ENCODE results near the gene DHX34.
"Not testable (repeated sequence)": the region's sequence is repeated elsewhere in the genome, so short reads cannot be mapped to it uniquely, and the experiment has no call there.

DHX34 gene, protein sequence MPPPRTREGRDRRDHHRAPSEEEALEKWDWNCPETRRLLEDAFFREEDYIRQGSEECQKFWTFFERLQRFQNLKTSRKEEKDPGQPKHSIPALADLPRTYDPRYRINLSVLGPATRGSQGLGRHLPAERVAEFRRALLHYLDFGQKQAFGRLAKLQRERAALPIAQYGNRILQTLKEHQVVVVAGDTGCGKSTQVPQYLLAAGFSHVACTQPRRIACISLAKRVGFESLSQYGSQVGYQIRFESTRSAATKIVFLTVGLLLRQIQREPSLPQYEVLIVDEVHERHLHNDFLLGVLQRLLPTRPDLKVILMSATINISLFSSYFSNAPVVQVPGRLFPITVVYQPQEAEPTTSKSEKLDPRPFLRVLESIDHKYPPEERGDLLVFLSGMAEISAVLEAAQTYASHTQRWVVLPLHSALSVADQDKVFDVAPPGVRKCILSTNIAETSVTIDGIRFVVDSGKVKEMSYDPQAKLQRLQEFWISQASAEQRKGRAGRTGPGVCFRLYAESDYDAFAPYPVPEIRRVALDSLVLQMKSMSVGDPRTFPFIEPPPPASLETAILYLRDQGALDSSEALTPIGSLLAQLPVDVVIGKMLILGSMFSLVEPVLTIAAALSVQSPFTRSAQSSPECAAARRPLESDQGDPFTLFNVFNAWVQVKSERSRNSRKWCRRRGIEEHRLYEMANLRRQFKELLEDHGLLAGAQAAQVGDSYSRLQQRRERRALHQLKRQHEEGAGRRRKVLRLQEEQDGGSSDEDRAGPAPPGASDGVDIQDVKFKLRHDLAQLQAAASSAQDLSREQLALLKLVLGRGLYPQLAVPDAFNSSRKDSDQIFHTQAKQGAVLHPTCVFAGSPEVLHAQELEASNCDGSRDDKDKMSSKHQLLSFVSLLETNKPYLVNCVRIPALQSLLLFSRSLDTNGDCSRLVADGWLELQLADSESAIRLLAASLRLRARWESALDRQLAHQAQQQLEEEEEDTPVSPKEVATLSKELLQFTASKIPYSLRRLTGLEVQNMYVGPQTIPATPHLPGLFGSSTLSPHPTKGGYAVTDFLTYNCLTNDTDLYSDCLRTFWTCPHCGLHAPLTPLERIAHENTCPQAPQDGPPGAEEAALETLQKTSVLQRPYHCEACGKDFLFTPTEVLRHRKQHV

DNA sequence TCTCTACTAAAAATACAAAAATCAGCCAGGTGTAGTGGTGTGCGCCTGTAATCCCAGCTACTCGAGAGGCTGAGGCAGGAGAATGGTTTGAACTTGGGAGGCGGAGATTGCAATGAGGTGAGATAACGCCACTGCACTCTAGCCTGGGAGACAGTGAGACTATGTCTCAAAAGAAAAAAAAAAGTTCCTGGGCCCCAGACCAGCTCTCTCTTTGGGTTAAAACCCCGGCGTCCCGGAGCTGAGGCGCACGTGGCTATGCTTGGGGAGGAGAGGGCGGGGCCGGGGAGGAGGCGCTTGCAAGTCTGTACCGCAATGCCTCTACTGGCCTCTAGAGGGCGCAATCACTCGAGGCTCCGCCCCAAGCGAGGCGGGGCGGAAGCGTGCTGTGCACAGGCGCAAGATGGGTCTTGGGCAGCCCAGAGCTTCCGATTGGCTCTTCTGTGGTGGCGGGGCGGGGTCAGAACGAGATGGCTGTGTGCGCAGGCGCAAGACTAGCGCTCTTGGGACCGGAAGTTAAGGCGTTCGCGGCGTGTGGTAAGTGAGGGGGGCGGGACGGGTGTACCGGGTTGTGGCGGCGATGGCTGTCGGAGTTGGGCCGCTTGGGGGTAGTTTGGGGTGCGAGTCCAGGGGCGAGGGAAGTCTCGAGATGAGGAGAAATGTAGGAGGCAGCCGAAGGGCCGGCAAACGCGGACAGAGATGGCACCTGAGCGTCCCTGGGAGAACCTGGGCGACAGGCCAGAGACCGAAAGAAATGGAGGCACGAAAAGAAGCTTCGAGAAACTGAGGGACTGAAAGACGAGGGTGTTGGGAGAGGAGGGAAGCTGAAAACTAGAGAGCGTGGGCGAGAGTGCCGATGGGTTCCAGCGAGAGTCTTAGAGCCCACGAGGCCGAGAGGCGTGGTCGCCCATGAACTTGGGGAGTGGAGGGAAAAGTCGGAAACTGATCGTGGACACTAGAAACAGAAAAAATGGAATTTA is at the start of gene DHX34:
DHX34 (plus strand) TSS at position 497 of the 977 bp plus-strand sequence. CDS start 3,716 bp downstream, outside the sequence.
- DNase-seq, result peak; percentile 96

DNA sequence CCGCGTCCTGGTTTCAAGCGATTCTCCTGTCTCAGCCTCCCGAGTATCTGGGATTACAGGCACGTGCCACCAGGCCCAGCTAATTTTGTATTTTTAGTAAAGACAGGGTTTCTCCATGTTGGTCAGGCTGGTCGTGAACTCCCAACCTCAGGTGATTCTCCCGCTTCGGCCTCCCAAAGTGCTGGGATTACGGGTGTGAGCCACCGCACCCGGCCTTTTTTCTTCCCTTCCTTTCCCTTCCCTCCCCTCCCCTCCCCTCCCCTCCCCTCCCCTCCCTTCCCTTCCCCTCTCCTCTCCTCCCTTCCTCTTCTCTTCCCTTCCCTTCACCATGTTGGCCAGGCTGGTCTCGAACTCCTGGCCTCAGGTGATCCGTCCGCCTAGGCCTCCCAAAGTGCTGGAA is 48.2 kb upstream of the DHX34 start:
- DNase-seq, result not testable (repeated sequence)

DNA sequence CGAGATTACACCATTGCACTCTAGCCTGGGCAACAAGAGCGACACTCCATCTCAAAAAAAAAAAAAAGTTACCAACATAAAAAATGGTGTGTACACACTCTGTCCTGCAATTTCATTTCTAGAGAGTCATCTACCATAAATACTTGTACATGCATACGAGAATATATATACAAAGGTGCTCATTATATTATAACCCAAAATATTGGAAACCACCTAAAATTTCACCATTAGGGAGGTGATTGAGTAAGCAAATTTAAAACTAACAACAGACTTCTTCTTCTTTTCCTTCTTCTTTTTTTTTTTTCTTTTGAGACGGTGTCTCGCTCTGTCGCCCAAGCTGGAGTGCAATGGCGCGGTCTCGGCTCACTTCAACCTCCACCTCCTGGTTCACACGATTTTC is 46.9 kb upstream of the DHX34 start:
- DNase-seq, result no peak

DNA sequence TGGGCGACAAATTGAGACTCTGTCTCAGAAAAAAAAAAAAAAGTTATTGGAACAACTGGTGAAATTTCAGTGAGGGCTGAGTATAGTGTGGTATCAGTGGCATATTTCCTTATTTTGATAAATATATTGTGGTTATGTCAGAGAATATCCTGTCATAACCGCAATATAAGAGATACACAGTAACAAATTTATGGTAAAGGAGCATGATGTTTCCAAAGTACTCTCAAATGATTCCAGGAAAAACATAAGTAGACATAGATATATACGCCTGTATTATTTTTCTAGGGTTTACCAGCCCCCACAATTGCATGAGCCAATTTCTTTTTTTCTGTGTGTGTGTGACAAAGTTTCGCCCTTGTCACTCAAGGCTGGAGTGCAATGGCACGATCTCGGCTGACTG is 45.1 kb upstream of the DHX34 start:
- DNase-seq, result no peak

DNA sequence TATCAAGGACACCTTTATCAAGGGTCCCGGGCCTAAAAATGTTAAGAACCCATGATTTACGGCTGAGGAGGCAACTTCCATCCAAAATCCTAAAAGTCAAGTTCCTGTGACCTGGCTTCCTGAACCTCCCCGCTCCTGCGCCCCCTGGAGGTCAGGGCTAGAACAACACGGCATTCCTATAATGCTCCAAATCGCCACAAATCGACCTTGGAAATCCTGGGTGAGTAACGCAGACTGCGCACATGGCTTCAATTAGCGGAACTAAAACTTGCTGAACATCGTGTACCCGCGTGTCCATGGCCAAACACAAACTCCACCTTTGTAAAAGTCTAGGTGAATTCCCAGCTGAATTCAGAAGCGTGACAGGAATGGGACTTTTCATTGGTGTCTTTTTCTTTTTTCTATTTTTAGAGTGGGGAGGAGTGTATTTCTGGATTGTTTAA is 43.8 kb upstream of the DHX34 start:
- peak; percentile 36 for DNase-seq

DNA sequence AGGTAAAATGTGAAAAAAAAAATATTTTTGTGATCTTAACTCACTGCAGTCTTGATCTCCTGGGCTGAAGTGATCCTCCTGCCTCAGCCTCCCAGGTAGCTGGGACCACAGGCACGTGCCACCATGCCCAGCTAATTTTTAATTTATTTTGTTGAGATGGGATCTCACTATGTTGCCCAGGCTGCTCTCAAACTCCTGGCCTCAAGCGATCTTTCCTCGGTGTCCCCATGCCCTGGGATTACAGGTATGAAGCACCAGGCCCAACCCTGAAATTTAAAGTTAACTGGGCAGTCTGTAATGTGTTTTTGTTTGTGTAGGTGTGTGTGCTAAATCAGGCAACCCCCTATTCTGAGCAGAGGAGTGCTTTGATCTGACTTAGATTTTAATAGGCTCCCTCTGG is 42.8 kb upstream of the DHX34 start:
- no peak for DNase-seq

DNA sequence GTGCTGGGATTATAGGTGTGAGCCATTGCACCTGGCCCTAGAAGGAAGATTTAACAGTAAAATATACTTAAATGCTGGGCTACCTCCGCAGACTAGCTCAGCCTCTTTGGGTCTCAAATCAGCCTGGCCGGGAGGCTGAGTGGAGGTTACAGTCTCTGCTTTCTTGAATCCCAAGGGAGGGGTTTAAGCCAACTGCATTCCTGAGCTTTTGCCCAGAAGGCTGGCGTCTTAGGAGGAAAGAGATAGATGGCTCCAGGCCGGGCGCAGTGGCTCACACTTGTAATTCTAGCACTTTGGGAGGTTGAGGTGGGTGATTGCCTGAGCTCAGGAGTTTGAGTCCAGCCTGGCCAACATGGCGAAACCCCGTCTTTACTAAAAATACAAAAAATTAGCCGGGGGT is 40.1 kb upstream of the DHX34 start:
- DNase-seq, result no peak

DNA sequence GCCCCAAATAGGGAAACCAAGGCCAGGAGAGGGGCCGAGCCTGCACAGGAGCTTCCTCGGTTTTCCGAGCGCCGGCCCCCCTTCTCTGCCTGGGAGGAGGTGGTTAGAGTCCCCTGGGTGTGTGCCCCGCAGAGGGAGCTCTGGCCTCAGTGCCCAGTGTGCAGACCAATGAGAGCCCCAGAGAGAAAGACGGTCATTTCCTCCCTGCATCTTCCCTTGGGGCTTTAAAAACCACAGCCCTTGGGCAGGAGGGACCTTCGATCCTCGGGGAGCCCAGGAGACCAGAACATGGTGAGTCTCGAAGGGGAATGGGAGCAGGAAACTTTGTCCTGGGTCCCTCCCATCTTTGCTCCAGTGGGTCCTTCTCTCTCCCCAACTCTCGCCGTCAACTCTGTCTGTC is 39.5 kb upstream of the DHX34 start, which contains the start of gene C5AR1:
C5AR1 (plus strand) TSS at position 254 of the 400 bp plus-strand sequence; CDS start at position 289, 35 bp downstream.
- DNase-seq, result no peak

DNA sequence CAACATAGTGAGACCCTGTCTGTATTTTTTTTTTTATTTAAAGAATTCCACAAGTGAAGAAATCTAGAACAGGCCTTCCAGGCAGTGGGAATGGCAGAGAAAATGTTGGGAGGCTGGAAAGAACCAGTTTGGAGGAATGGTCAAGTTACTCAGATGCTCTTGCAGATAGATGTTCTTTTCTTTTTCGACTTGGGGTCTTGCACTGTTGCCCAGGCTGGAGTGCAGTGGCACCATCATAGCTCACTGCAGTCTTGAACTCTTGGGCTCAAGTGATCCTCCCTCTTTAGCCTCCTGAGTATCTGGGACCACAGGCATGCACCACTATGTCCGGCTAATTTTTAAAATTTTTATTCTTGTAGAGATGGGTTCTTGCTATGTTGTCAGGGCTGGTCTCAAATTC is 38.8 kb upstream of the DHX34 start:
- no peak for DNase-seq

DNA sequence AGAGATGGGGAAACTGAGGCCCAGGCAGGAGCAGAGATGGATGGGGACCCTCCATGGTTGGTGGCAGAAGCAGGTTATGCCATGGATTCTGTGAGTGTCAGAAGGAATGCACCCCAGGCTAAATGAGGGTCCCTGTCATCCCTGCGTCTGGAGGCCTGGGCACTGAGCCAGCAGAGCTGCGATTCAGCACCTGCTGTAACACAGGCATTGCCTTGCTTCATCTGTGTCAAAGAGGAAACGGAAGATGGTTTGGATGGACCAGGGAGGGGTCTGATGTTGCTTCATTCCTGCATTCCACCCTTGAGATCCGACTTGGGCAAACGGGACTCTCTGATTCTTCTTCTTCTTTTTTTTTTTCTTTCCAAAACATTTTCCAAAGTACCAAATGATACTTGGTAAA is 38.3 kb upstream of the DHX34 start:
- DNase-seq, result peak; percentile 78

DNA sequence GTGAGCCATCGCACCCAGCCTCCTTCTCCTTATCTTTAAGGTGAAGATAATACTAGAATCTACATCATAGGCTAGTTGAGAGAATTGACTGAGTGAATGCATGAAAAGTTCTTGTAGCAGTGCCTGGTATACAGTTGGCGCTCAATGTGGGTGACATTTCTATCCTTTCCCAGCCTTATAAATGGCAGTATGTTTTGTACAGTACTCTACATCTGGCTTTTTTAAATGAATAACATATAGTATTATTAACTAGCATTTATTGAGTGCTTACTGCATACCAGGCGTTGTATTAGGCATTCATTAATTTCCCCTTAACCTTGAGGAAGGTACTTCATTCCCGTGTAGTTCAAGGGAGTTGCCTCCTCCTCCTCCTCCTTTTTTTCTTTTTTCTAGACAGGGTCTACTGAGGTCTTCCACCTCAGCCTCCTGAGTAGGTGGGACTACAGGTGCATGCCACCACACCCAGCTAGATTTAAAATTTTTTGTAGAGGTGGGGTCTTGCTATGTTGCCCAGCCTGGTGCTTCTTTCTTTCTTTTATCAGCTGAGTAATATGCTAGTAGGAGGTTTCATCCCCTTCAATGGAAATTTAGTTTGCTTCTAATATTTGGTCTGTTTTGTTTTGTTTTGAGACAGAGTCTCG is 36.6 kb upstream of the DHX34 start:
- no peak for DNase-seq

DNA sequence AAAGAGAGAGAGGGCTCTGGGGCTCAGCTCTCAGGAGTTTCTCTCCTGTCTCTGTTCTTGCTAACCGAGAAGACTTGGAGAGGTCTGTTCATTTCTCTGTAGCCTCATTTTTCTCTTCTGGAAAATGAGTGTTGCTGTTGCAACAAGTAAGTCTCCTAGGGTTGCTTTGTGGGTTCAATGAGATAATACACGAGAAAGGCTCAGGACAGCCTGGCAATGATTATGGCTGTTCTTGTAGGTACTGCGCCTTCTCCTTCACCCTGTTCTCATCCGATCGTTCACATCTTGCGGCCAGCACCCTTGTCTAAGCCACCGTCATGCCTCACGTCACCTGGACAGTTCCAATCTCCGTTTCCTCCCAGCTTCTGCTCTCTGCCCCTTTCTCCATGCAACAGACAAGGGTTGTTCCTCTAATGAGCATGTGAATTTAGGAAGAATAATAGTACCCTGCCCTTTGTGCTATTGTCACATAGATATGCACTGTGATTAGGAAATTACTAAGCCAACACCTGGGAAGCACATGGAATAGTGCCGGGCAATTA is 35.3 kb upstream of the DHX34 start:
- no peak for DNase-seq

DNA sequence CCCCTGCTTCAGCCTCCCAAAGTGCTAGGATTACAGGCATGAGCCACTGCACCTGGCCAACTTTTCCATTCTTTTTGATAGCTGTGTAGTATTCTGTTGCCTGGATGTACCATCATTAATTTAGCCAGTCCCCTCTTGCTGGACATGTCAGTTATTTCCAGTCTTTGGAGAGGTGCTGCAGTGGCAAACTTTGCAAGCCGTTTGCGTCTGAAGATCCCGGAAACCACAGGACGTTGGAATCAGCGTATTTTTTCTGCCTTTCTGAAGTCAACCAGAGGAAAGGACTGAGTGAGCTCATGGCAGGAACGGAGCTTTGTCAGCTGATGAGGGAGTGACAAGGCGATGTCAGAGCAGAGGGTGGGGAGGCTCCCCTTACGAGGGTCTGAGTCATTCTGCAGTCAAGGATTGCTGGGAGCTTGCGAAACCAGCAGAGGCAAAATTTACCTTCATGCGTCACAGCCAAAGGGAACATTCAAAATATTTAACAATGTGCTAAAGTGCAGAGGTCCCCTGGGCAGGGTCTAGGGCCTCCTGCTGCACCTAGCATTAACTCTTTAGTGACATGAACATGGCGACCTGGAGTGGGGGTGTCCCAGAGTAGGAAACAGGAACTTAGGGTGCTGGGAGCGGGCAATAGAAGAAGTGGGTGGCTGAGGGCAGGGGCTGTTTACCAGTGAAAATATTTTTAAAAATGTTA is 33.8 kb upstream of the DHX34 start:
- DNase-seq, result no peak

DNA sequence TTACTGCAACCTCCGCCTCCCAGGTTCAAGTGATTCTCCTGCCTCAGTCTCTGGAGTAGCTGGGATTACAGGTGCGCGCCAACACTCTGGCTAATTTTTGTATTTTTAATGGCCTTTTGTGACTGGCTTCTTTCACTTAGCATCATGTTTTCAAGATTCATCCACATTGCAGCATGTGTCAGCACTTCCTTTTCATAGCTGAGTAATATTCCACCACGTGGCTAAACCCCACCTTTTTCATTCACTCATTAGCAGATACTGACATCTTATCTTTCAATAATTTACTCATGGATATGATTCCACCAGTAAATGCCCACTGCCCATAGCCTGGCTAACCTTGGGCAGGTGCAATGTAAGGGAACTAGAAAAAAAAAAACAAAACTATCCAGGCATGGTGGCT is 32.6 kb upstream of the DHX34 start:
- no peak for DNase-seq

DNA sequence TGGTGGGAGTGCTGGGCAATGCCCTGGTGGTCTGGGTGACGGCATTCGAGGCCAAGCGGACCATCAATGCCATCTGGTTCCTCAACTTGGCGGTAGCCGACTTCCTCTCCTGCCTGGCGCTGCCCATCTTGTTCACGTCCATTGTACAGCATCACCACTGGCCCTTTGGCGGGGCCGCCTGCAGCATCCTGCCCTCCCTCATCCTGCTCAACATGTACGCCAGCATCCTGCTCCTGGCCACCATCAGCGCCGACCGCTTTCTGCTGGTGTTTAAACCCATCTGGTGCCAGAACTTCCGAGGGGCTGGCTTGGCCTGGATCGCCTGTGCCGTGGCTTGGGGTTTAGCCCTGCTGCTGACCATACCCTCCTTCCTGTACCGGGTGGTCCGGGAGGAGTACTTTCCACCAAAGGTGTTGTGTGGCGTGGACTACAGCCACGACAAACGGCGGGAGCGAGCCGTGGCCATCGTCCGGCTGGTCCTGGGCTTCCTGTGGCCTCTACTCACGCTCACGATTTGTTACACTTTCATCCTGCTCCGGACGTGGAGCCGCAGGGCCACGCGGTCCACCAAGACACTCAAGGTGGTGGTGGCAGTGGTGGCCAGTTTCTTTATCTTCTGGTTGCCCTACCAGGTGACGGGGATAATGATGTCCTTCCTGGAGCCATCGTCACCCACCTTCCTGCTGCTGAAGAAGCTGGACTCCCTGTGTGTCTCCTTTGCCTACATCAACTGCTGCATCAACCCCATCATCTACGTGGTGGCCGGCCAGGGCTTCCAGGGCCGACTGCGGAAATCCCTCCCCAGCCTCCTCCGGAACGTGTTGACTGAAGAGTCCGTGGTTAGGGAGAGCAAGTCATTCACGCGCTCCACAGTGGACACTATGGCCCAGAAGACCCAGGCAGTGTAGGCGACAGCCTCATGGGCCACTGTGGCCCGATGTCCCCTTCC is 28.9 kb upstream of the DHX34 start:
- no peak for DNase-seq

DNA sequence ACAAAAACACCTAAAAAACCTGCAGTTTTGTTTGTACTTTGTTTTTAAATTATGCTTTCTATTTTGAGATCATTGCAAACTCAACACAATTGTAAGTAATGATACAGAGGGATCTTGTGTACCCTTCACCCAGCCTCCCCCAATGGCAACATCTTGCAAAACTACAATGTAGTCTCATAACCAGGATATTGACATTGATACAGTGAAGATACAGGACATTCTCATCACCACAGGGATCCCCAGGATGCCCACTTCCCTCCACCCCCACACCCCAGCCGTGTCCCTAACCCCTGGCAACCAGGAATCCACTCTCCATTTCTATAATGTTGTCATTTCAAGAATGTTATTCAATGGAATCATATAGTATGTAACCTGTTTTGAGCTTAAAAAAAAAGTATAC is 27.5 kb upstream of the DHX34 start:
- DNase-seq, result no peak

DNA sequence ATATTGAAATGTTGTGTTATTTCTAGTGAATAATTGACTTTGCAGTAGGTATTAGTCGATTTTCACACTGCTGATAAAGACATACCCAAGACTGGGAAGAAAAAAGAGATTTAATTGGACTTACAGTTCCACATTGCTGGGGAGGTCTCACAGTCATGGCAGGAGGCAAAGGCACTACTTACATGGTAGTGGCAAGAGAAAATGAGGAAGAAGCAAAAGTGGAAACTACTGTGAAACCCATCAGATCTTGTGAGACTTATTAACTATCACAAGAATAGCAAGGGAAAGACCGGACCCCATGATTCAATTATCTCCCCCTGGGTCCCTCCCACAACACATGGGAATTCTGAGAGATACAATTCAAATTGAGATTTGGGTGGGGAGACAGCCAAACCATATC is 27.1 kb upstream of the DHX34 start:
- no peak for DNase-seq

DNA sequence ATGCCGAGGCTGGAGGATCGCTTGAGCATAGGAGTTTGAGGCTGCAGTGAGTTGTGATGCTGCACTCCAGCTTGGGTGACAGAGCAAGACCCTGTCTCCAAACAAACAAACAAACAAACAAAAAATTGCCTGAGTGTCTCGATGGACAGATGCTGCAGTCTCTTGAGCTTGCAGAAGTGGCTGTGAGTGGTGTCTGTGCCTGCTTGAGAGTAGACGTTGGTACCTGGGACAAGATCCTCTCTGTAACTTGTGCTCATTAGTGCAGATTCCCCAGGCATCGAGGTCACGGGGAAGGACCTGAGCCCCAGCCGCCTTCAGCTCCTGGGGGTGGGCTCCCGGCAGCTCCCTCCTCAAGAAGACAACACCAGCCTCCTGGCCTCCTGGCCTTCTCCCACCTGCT is 25.7 kb upstream of the DHX34 start:
- DNase-seq, result no peak

DNA sequence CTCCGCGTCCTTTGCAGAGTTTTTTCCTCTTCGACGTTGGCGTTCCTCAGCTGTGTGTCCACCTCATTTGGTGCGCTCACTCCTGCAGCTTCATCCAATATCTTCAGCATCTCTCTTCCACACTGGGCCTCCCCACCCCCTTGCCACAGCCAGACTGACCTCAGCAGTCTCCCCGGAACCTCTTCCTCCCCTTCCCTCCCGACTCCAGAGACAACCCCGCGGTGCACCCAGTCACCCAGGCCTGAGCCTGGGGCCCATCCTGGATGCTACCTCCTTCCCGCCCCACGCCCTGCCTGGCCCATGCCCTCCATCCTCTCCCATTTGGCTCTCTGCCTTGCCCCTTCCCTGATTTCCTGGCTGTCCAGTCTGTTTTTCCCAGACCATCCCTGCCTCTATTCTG is 25.2 kb upstream of the DHX34 start:
- no peak for DNase-seq

Data from NCI-H1105 (cell line).